ENCODE measurements around the gene HRK.

HRK gene

DNA sequence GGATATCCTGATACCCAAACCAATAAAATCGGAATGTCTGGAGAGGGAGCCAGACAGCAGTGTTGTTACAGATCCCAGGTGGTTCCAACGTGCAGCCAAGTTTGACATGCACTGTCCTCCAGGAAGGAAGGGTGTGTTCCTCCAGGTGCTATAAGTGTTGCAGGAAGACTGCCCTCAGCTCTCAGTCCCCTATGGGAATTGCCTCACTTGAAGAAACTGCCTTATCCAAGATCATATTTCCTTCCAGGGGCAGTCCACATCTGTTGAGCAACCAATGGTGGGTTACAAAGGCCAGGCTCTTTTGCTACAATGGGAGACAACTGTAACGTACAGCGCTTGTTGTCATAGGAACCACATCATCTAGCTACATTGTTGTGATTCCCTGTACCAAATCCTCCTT is 16.2 kb upstream of the HRK start:
- DNase-seq = no peak

GRCh38 chr12:116896411-116896924 is 15.2 kb upstream of the HRK start:
- no peak for DNase-seq

DNA sequence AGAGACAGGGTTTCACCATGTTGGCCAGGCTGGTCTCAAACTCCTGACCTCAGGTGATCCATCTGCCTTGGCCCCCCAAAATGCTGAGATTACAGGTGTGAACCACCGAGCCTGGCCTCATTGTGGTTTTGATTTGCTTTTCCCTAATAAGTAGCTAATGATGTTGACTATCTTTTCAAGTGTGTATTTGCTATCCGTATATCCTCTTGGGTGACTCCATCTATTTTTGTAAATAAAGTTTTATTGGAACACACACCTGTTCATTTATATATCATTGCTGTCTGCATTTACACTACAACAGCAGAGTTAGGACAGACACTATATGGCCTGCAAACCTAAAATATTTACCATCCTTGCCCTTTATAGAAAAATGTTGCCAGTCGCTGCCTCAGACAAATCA is 13.7 kb upstream of the HRK start:
- DNase-seq = no peak

- no peak for DNase-seq
Observed at GRCh38 chr12:116892349-116893140, 11.3 kb upstream of the HRK start.

DNA sequence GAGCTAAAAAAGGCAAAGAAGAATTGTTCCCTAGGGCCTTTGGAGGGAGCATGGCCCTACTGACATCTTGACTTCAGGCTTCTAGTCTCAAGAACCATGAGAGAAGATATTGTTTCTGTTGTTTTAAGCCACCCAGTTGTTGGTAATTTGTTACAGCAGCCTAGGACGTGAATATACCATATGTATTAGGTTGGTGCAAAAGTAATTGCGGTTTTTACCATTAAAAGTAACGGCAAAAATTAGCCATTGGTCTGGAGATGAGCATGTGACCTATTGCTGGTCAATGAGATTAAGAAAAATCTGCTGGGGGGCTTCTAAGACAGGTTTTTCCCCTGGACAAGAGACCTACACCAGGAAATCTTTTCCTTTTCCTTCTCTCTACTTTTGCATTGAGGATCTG is 9.8 kb upstream of the HRK start:
- DNase-seq = no peak

DNA sequence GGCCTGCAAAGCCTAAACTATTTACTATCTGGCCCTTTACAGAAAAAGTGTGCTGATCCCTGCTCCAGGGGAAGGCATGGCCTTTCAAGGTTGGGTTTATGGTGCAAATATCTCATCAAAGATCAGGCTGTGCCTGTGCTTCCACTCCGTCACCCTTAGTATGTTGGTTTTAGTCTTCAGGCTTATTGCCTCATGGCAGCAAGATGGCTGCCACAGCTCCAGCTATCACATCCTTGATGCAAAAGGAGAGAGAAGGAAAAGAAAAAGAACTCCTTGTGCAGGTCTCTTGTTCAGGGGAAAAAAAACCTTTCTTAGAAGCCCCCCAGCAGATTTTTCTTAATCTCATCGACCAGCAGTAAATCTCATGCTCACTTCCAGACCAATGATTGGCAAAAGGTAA is 9.1 kb upstream of the HRK start:
- no peak for DNase-seq

DNA sequence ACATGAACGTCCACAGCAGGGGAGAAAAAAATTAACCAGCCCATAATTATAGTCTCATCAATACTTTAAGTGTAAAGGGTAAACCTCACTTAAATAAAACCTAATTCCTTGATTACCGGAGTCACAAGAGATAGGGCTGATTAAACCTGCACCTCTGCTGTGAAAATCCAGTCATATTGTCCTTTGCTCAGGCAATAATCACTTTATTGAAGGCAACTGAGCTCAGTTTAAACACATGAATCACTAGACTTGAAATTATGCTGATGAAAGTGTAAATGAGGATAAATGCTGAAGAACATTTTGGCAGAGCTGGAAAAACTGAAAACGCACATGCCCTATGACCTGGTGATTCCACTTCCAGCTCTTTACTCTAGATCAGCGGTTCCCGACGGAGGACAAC is 6.7 kb upstream of the HRK start:
- no peak for DNase-seq

GRCh38 chr12:116887244-116887643 is 6.0 kb upstream of the HRK start:
- DNase-seq = no peak

GRCh38 chr12:116885491-116885890 is 4.2 kb upstream of the HRK start:
- DNase-seq = no peak

GRCh38 chr12:116884871-116885270 is 3.6 kb upstream of the HRK start:
- DNase-seq = no peak

DNA sequence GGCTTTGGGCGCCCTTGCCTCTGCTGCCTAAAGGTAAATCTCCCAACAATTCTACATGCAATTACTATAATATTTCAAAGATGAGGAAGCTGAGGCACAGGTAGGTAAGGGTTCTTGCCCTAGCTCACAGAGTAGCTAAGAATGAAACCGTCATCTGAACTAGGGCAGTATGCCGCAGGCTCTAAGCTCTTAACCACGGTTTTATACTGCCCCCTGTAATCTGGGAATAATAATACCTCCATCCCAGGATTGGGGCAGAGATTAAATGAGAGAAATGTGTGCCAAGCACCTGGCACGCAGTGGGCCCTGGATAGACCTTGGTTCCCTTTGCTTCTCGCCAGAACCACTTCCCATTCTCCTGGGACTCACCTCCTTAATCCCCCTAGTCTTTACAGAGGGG is 1.5 kb upstream of the HRK start:
- no peak for DNase-seq

- no peak for DNase-seq
Observed at GRCh38 chr12:116881877-116882507, 751 bp upstream of the HRK start.

DNA sequence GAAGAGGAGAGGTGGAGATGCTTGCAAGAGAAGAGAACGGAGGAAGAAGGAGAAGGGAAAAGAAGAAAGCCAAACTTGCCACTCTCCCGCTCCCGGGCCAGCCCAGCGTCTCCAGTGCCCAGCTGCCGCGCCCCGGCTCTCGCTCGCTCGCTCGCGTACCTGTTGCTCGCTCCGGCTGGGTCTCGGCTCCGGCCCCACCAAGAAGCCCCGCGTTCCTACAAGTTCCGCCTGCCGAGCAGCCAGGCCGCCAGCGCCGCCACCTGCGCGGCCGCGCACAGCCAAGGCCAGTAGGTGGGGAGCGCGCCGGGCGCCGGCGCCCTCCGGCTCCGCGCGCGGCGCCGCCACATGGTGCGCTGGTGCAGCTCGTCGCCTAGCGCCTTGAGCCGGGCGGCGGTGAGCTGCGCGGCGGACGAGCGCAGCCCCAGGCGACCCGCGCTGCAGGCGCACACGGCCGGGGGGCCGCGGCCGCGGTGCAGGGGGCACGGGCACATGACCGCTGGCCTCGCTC is 370 bp downstream of the HRK start:
- DNase-seq = no peak

DNA sequence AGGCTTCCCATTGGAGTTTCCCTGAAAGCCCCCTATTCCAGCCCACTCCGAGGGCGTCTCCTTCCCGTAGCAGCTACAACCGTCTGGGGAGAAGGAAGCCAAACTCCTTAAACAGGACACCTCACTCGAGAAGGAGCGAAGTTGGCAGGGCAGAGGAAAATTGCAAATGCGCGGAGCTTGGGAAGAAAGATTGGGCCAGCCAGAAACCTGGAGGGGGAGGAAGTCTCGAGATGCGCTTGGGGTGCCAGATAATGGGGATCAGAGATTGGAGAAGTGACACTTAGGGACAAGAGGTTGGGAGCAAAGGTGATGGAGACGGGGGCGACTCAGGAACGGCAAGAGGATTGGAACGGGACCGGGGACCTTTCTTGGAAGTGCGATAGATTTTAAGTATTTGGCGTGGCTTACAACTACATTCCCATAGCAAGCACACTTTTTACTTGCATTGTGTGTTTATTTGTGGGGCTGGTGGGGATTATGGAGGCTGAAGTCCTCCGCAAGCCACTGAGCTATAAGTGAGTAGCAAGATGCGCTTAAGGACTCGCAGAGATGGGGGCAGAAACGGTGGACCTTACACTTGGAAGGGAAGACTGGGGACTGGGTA is 926 bp downstream of the HRK start:
- DNase-seq = no peak

DNA sequence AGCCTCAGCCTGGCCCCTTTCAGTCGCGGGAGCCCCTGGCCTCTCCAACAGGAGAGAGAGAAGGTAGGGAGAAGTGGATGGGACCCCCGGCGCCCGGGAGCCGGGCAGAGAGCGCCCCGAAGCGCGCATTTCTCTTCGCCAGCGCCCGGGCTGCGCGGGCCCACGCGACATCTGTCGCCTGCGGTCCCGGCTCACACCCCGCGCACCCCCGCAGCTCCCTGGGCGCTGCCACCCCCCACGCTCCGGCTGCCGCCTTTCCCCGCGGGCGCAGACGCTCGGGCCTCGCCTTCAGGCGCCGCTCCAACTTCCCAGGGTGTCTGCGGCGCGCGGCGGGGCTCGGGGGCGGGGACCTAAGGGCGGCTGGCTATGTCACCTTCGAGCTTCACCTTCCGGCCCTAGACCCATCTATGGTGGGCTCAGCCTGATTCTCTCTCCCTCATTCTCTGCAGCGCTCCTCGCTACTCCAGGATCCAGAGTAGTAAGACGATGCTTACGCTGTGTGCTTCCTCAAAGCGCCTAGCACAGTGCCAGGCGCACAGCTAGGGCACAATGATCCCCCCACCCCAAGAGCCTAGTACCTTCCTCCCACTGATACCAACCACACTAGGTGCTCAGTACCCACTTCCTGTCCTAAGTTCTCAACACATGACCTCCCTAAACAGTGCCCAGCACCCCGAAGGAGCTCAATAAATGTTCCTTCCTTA is 1.6 kb downstream of the HRK start:
- no peak for DNase-seq

DNA sequence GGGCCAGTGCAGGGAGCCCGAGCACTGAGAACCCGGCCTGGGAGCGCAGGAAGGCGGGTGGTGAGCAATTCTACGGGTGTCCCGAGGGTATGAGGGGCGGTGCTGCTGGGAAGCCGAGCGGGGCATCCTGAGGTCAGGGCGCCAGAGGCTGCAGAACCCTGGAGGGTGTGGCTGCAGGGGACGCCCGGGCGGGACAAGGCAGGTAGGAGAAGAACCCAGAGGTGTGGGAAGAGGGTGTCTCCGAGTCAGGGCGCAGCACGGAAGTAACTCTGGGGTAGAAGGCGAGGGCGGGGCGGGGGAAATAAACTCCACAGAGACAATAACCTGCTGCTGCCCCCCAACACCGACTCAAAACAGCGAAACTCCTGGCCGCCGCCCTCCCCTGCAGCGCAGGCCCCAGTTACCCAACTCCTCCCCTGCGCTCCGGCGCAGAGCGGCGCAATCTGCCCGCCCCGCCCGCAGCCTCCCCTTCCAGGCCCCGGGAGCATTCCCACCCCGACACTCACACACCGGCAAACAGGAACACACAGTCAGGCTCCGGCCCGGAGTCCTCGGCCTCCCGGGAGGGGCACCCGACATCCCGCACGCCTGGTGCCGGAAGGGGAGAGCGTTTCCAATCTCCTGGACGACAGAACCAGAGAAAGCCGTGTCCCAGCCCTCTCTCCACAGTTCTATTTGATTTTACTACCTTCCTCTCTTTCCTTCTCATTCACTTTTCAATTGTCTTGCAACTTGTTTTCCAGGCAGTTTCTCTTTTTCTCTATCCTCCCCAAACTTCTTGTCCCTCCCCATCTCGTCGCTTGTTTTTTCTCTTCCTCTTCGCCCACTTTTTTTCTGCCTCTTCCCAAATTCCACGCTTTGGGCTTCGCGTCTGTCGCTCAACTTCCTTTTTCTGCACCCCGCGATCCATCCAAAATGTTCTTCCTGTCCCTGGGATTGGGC is 2.4 kb downstream of the HRK start:
- no peak for DNase-seq

DNA sequence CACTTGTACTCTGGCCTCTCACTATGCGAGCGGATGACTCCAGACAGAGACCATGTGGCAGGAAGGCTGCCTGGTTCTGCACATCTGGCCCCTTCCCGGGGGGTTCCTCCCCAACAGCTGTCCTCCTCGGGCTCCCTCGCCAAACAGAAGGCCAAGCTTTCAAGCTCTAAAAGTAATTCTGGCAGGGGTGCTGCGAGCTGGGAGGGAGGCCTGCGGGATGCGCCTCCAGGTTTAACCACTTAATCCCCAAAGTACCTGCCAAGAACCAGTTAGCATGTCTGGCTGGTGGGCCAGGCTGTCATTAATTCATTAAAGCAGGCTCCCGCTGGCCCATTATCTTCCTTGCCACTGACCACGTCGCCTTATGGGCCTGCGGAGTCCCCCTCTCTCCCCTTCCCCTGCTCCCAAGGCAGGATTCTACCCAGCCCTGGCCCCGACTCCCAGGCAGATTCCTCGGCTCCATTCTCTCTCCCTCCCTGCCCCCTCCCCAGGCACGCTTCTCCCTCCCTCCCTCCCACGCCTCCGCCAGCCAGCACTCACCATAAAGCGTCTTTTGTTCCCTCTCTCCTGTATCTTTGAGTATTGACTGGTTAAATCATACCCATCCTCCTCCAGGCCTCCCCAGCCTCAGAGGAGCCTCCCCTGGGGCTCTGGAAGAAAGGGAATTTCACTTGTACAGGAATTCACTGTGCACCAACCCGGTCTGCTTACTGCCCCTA is 4.9 kb downstream of the HRK start:
- no peak for DNase-seq

GRCh38 chr12:116874324-116874995 is 6.8 kb downstream of the HRK start:
- no peak for DNase-seq

- DNase-seq = no peak
Observed at GRCh38 chr12:116870306-116870705, 10.9 kb downstream of the HRK start.

- no peak for DNase-seq
Observed at GRCh38 chr12:116867523-116867922, 13.7 kb downstream of the HRK start.
